GM21360 (cell line): ENCODE results near the gene NFS1.
A peak's percentile ranks its signal among the peaks of the same experiment; 100 is the strongest.
"Not testable (repeated sequence)": the region's sequence is repeated elsewhere in the genome, so short reads cannot be mapped to it uniquely, and the experiment has no call there.

ENCODE experiments used
- ATAC-seq: cut with Tn5 transposase; IDR thresholded peaks from one replicate; pipeline ENCODE4 v1.9.1; 2021; ENCODE audit warnings: mild to moderate bottlenecking, moderate library complexity; ENCODE audit not compliant: unreplicated experiment

NFS1 gene

GRCh38 chr20:35710039-35710438, 10.9 kb upstream of the NFS1 start:
- ATAC-seq: no peak

DNA sequence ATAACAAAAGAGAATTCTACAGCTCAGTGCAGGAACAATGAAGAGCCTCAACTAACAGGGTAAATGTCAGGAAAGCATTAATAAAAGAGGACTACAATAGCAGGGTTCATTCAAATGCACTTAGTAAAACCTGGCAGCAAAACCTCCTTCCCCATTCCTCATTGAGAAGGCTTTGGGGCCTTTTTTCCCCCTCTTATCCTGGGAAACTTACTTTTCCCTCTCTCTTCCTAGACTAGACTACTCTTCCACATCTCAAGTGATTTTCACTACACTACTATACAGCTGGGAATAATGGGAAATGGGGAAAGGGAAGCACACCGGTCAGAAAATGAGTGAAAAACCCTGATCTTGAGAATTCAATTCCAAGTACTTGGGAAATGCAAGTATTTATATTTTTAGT, 10.1 kb upstream of the NFS1 start:
- ATAC-seq: no peak

DNA sequence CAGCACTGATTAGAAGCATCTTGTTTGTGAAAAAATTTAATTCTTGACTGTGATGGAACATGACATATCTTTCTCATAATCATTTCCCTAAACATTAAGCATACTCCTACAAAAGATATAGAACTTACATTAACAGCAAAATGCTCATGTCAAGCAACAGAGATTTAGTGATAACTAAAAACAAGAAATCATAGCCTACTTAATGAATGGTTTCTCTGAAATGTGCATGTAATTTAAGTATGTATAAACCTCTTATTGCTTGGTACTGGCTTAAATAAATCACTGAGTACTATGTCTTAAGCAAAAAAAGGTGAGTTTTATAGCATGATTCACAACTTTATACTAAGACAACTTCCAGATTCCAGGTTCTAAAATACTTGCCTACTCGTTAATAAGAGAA, 9.3 kb upstream of the NFS1 start:
- ATAC-seq: no peak

GRCh38 chr20:35706591-35707529, 7.7 kb upstream of the NFS1 start:
- ATAC-seq: not testable (repeated sequence)

DNA sequence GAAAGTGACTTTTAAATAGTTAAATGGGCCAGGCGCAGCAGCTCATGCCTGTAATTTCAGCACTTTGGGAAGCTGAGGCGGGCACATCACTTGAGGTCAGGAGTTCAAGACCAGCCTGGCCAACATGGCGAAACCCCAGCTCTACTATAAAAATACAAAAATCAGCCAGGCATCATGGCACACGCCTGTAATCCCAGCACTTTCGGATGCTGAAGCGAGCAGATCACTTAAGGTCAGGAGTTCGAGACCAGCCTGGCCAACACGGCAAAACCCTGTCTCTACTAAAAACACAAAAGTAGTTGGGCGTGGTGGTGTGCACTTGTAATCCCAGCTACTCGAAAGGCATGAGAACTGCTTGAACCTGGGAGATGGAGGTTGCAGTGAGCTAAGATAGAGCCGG, 6.7 kb upstream of the NFS1 start:
- not testable (repeated sequence) for ATAC-seq

DNA sequence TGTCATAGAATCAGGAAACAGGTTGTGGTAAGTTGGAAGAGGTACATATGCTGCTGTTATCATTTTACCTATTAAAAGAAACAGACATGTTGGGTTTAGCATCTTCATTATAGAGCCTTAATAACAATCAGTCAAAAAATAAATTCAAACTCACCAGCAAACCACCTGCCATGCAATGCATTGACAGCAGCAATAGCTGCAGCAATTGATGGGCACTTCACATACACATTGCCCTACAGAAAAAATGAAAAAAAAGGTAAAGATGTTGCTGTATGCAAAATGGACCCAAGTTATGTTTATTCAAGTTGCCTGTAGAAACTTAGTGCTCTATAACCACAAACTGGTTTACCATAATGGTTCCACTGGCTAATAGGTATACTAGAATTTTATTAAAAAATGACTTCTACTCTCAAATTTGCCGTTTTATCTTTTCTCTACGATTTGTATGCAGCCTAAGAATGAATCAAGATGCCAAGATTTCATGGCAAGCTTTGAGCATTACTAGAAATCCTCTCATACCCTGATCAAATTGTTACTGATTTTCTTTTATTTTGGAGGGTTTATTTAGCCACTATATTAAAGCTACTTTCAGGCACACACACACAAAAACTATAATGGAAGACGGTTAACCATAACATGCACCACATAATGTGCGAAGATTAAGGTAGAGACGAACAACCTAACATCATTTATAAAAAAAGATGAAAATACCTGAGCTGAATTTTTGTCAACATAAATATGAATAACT, 5.5 kb upstream of the NFS1 start:
- no peak for ATAC-seq

- ATAC-seq: no peak
These were observed 3.9 kb upstream of the NFS1 start for GRCh38 chr20:35702824-35703695.

DNA sequence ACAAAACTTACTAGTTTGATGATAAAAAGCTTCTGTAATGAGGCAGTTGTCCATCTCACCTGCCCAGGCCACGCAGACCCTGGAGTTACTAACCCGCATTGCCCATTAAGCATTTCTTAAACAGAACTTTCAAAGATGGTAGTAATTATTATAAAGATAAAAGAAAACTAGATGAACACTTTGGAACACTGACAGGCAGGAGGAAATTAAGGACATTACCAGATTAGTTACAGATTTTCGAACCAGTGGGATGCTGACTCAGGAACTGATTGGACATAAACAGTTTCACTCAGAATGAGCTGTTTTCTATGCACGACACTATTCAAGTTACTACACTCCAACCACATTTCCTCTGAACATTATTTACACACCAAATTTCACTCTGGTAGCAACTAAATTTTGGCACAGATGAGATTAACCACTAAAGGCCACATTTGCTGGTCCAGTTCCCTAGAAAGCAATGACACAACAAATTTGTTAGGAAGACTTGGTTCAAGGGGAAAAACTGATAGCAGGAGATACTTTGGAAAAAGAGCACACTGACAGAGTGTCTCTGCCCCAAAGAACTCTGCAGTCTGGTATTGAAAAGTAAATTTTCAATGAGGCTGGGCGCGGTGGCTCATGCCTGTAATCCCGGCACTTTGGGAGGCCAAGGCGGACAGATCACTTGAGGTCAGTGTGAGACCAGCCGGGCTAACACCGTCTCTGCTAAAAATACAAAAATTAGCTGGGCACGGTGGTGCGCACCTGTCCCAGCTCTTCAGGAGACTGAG, 3.1 kb upstream of the NFS1 start:
- ATAC-seq: no peak

DNA sequence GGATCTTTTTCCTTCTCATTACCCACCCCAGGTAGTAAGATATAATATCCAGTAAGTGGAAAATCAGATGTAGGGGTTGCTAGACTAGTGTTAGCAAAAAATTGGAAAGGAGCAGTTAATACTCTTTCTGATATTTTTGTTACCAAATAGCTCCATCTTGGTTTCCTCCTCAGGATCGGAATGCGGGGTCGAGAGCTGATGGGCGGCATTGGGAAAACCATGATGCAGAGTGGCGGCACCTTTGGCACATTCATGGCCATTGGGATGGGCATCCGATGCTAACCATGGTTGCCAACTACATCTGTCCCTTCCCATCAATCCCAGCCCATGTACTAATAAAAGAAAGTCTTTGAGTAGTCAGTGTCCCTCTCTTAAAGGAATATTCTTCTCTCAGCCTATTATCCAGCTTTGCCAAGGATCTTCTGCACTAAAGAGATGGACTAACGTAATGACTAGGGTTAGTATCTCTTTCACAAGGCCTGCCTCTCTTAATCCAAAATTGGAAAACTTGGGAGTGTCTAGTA, 1.5 kb upstream of the NFS1 start:
- ATAC-seq: no peak

GRCh38 chr20:35699957-35700624, 939 bp upstream of the NFS1 start:
- ATAC-seq: peak; percentile 3

DNA sequence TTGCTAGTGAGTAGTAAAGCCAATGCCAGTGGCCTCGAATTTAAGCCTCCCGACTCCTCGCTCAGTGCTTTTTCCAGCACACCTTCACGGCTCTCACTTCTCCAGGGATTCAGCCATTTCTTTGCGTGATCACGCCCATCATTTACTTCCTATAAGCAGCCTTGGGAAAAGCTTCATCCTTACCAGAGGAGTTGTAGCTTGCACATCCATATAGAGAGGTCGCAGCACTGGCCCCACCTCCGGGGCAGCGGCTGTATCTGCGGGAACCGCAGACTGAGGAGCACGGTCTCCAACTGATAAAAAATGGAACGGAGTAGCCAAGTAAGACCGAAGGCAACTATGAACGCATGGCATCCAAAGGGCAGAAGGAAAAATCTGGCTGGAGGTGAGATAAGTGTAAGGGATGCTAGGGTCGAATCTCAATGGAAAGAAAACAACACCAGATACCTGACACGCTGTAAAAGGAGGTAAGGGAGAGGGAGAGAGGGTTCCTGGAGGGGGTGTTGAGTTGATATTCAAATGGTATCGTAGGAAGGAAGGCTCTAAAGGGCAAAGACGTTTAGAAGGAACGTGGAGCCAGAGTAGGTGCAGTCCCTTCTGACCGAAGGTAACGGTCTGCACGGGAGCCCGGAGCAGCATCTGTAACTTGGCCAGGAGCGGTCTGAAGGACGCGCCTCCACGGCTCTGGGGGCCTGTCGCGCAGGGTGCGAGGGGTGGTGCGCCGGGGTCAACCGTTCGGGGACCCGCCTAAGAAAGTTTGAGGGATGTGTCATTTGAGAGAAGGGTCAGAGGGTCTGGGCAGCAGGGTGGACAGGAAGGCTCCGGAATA, 640 bp downstream of the NFS1 start:
- ATAC-seq: peak; percentile 7

DNA sequence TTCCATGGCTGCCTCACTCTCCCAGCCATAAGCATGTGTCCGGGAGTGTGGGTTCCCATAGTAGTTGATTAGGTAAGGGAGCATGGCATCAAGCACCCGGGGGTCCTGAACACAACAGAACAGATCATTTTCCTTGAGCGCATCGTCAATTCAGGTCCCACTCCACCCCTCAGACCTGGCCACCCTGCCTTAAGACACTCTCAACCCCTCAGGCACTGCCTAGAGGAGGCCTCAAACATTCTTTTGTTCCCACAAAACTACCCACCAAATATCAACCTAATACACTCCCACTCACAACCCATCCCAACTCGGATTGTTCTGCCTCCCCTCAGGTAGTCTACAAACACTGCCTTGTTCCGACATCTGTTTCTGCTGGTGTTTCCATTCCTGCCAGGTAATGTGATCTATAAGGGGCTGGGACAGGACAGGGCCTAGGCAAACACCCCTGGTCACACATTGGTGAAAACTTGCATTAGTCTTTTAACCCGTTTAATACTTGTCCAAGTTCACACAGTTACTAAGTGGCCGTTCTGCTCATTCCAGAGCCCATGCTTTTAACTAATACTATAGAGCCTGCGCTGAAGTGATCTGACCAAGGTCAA, 1.4 kb downstream of the NFS1 start:
- no peak for ATAC-seq

DNA sequence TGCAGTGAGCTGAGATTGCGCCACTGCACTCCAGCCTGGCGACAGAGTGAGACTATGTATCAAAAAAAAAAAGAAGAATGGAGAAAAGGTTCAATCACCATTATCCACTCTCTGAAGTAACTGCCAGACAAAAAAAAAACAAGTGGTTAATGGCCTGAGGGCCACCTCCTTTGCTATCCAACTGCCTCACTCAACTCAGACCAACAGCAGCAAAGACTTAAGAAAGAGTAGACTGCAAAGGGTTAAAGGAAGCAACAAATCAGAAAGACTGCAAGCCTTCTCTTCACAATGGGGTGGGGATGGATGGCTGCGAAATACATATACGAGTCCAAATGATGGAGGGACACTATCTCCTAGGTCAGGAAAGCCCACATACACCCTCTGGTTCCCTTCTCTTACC, 3.2 kb downstream of the NFS1 start:
- no peak for ATAC-seq

GRCh38 chr20:35695245-35695749, 3.9 kb downstream of the NFS1 start:
- ATAC-seq: no peak

DNA sequence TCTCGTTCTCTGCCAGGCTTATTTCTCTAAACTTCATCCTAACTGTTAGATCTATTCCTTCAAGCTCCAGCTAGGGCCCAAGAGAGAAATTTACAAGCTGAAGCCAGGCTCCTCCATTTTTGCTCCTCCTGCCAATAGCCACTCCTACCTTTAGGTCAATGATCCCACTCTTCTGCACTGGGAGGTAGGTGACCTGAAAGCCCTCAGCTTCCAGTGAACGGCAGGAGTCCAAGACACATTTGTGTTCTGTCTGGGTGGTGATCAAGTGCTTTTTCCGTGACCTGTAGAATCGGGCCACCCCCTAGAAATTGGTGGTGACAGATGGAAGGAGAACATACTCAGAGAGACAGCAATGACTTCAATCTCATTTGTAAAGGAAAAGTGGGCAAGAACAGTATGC, 8.9 kb downstream of the NFS1 start:
- ATAC-seq: no peak

DNA sequence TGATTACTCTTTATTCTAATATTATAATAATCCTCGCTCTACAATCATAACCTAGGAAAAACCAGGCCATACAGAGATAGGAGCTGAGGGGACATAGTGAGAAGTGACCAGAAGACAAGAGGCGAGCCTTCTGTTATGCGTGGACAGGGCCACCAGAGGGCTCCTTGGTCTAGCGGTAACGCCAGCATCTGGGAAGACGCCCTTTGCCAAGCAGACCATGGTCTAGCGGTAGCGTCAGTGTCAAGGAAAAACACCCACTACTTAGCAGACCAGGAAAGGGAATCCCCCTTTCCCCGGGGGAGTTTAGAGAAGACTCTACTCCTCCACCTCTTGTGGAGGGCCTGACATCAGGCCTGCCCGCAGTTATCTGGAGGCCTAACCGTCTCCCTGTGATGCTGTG, 12.3 kb downstream of the NFS1 start:
- not testable (repeated sequence) for ATAC-seq

DNA sequence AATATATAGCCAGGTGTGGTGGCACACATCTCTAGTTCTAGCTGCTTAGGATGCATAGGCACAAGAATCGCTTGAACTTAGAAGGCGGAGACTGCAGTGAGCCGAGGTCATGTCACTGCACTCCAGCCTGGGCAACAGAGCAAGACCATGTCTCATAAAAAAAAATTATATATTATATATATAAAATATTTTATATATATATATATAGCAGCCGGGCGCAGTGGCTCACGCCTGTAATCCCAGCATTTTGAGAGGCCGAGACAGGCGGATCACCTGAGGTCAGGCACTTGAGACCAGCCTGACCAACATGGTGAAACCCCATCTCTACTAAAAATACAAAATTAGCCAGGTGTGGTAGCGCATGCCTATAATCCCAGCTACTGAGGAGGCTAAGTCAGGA, 13.8 kb downstream of the NFS1 start:
- not testable (repeated sequence) for ATAC-seq

DNA sequence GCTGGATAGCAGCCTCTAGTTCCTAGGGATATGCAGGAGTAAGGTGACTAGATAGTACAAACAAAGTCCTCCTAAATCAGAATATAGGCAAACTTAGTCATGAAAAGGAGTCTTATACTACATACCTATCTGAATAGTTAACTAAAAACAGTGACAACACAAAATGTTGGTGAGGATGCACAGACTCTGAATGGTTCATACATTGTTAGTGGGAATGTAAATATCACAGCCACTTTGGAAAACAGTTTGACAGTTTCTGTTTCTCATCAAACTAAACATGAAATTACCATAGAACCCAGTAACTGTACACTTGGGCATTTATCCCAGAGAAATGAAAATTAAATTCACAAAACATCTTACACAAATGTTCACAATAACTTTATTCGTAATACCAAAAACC, 17.2 kb downstream of the NFS1 start:
- ATAC-seq: no peak
